ENCODE data around the gene VWA5A. TPM values are rescaled to one million over a fixed set of nuclear protein-coding genes. Genes with fewer than 3 reads are reported as not detected.
"Not testable (repeated sequence)": the region's sequence is repeated elsewhere in the genome, so short reads cannot be mapped to it uniquely, and the experiment has no call there.

VWA5A gene
- total RNA-seq, 1 donor from 2014 or later, result 14.7 TPM

DNA sequence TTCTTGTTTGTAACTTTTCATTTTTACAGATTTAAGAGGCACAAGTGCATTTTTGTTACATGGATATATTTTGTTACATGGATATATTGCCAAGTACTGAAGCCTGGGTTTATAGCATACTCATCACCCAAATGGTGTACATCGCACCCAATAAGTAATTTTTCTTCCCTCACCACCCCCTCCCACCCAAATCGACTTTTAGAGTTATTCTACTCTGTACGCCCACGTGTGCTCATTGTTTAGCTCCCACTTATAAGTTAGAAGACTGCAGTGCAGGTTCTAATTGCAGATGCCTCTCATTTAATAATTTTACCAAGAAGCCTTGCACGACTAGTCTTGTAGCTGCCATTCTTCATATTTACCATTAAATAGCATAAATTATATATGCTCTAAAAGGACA is 20.5 kb upstream of the VWA5A start:
- DNase-seq (ENCODE audit: low read depth, low spot score), result no peak

DNA sequence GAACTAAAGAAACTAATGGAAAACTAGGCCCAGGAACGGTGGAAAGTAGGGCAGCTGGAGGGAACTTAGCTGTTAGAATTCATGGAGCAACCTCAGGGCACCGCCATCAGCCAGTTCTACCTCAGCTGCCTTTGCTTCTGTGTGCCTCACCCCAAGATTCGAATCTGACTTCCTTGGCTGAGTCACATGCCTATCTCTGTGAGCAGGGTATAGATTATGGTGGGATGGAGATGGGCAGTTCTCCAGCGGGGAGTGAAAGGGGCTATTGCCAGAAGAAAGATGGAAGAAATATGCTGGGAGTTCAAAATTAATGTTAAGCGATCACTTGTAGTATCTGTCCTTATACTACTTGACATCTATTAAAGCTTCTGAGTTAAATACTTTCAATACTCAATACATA is 18.9 kb upstream of the VWA5A start:
- no peak for DNase-seq (ENCODE audit: low read depth, low spot score)

DNA sequence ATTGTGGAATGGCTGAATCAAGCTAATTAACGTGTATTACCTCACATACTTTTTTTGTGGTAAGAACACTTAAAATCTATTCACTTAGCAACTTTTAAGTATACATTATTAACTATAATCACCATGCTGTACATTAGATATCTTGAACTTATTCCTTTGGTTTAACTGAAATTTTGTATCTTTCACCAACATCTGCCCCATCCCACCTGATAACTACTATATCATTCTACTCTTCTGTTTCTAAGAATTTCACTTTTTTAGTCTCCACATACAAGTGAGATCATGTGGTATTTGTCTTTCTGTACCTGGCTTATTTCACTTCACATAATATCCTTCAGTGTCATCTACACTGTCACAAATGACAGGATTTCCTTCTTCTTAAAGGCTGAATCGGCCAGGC is 17.1 kb upstream of the VWA5A start:
- DNase-seq (ENCODE audit: low read depth, low spot score), result no peak

DNA sequence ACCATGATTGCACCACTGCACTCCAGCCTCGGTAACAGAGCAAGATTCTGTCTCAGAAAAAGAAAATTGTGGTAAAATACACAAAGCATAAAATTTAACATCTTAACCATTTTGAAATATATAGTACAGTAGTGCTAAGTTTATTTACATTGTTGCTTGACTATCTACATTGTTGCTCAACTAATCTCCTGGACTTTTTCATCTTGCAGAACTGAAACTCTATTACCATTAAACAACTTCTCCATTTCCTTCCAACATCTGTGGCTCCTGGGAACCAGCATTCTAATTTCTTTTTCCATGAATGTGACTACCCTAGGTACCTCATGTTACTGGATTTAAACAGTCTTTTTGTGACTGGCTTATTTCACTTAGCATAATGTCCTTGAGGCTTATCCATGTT is 13.5 kb upstream of the VWA5A start:
- DNase-seq (ENCODE audit: low read depth, low spot score), result no peak

- peak; percentile 13 for DNase-seq (ENCODE audit: low read depth, low spot score)
Observed at GRCh38 chr11:124108156-124108555, 7.1 kb upstream of the VWA5A start.

- DNase-seq (ENCODE audit: low read depth, low spot score), result no peak
Observed at GRCh38 chr11:124109377-124109776, 5.9 kb upstream of the VWA5A start.

GRCh38 chr11:124110201-124110600 is 5.0 kb upstream of the VWA5A start:
- DNase-seq (ENCODE audit: low read depth, low spot score), result no peak

- DNase-seq (ENCODE audit: low read depth, low spot score), result no peak
Observed at GRCh38 chr11:124113890-124114289, 1.4 kb upstream of the VWA5A start.

- no peak for DNase-seq (ENCODE audit: low read depth, low spot score)
Observed at GRCh38 chr11:124115782-124116616, 749 bp downstream of the VWA5A start.

- DNase-seq (ENCODE audit: low read depth, low spot score), result no peak
Observed at GRCh38 chr11:124119103-124119502, 3.9 kb downstream of the VWA5A start.

GRCh38 chr11:124120891-124121290 is 5.6 kb downstream of the VWA5A start:
- DNase-seq (ENCODE audit: low read depth, low spot score), result no peak

GRCh38 chr11:124122123-124122522 is 6.9 kb downstream of the VWA5A start:
- DNase-seq (ENCODE audit: low read depth, low spot score), result no peak

- no peak for DNase-seq (ENCODE audit: low read depth, low spot score)
Observed at GRCh38 chr11:124123622-124124021, 8.4 kb downstream of the VWA5A start.

DNA sequence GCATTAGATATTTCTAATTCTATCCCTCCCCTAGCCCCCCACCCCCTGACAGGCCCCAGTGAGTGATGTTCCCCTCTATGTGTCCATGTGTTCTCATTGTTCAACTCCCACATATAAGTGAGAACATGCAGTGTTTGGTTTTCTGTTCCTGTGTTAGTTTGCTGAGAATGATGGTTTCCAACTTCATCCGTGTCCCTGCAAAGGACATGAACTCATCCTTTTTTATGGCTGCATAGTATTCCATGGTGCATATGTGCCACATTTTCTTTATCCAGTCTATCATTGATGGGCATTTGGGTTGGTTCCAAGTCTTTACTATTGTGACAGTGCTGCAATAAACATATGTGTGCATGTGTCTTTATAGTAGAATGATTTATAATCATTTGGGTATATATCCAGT is 11.9 kb downstream of the VWA5A start:
- DNase-seq (ENCODE audit: low read depth, low spot score), result not testable (repeated sequence)

DNA sequence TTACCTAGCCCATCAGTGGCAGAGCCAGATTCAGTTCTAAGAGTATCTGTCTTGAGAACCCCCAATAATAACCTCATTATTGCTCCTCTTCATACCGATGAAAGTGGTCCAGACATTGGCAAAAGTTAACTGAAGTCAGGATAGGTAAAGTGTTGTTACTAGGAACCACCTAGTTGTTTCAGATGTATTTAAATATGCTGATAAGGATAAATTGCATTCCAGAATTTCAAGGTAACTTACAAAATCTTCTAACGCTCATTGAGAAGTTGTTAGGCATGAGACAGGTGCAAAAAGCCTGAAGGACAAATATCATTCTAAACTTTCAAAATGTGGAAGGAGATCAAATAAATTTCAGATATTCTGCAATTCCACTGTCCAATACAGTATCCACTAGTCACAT is 27.8 kb downstream of the VWA5A start:
- no peak for DNase-seq (ENCODE audit: low read depth, low spot score)

DNA sequence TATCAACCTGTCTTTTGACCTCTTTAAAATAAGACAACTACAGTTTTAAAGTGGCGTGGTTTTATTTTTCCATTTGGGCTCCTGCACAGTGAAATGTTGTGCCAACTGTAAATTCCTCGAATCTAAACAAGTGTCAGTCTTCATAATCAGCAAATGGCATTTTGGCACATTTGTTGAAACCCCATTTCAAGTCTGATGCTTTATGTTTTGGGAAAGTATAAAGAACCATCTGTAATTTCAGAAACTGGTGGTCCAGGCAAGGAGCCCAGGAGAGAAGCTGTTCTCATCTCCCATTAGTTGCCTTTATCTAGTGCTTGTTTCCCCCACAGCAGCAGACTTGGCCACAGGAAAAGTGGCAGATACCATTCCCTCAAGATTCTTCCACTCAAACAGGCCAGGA is 32.7 kb downstream of the VWA5A start:
- no peak for DNase-seq (ENCODE audit: low read depth, low spot score)

DNA sequence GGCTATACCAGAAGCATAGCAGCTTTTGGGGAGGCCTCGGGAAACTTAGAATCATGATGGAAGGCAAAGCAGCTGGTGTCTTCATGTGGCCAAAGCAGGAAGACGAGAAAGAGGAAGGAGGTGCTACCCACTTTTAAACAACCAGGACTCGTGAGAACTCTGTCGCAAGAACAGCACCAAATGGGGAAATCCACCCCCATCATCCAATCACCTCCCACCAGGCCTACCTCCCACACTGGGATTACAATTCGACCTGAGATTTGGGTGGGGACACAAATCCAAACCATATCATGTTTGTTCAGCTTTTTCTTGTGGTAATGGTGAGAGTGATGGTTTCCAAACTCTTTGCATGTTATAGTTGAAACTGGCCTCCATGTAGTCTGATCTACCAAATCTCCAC is 35.4 kb downstream of the VWA5A start:
- DNase-seq (ENCODE audit: low read depth, low spot score), result no peak

GRCh38 chr11:124152770-124153407 is 37.6 kb downstream of the VWA5A start:
- DNase-seq (ENCODE audit: low read depth, low spot score), result no peak

GRCh38 chr11:124153821-124154220 is 38.6 kb downstream of the VWA5A start:
- no peak for DNase-seq (ENCODE audit: low read depth, low spot score)

- DNase-seq (ENCODE audit: low read depth, low spot score), result no peak
Observed at GRCh38 chr11:124159481-124159880, 44.2 kb downstream of the VWA5A start.

DNA sequence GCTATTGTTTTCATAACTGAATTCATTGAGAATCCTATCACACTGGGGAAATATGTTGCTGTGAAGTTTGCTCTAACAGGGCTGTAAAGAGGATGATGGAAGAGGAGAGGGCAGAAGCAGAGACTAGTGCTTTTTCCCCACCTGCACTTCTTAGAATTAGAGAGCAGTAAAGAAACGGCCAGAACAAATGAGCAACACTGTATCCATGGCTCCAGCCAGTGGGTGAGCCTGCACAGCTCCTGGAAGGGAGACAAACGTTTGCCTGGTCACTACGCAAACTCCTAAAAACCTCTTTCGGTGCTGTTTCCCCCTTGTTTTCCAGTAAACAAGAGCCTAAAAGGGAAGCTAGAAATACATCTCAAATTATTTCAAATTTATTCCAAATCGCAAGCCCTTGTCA is 45.7 kb downstream of the VWA5A start:
- no peak for DNase-seq (ENCODE audit: low read depth, low spot score)

DNA sequence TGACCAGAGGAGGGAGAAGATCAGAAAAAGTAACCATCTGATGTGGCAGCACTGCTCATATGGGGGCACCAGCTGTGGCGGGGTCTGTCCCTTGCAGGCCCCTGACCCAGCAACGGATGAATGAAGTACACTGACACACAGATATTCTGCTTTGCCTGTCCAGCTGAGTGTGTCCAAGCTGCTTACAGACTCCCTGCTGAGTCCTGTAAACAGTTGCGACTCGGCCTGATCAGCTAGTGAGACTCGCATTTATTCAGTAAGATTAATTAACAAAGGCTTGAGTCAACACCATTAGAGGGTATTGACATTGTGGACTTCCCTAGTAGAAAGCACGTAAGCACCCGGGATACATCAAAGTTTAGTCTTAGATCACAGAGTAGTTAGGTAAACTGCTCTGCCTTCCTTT is 52.6 kb downstream of the VWA5A start:
- DNase-seq (ENCODE audit: low read depth, low spot score), result no peak

- DNase-seq (ENCODE audit: low read depth, low spot score), result no peak
Observed at GRCh38 chr11:124168796-124169195, 53.5 kb downstream of the VWA5A start.
